ENCODE measurements around the gene AGPAT3.

DNA sequence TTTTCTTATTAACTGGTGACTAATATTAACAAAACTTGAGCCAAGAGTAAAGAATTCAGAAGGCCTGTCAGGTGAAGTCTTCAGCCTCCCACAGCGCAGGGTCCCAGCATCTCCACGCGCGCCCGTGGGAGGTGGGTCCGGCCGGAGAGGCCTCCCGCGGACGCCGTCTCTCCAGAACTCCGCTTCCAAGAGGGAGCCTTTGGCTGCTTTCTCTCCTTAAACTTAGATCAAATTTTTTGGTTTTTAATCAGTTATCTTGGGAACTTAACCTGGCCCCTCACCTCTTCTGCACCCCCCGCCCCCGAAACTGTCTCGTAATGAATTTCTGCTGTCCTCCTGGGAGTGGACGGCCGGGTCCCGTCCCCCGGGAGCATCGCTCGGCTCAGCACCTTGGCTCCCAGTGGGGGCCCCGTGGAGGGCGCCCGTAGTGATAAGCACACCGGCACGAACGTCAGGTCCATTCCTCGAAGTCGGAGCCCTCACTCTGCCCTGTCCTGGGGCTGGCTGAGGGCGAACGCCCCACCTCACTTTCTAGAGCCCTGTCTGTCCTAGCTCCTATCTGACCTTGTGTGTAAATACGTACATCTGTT is 117.6 kb downstream of the AGPAT3 start:
- no peak for TF ChIP-seq POLR2A (IDR thresholded peaks at IDR 0.05; ENCODE audit: low read length)
- TF ChIP-seq POLR2AphosphoS2 (conservative IDR thresholded peaks at IDR 0.05; ENCODE audit: low read length) = no peak
- TF ChIP-seq, protein P1, sequence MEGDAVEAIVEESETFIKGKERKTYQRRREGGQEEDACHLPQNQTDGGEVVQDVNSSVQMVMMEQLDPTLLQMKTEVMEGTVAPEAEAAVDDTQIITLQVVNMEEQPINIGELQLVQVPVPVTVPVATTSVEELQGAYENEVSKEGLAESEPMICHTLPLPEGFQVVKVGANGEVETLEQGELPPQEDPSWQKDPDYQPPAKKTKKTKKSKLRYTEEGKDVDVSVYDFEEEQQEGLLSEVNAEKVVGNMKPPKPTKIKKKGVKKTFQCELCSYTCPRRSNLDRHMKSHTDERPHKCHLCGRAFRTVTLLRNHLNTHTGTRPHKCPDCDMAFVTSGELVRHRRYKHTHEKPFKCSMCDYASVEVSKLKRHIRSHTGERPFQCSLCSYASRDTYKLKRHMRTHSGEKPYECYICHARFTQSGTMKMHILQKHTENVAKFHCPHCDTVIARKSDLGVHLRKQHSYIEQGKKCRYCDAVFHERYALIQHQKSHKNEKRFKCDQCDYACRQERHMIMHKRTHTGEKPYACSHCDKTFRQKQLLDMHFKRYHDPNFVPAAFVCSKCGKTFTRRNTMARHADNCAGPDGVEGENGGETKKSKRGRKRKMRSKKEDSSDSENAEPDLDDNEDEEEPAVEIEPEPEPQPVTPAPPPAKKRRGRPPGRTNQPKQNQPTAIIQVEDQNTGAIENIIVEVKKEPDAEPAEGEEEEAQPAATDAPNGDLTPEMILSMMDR (IDR thresholded peaks at IDR 0.05) = no peak
- TF ChIP-seq ZNF302 (CRISPR knock-in tag; IDR thresholded peaks at IDR 0.05) = no peak
- no peak for TF ChIP-seq JUN (IDR thresholded peaks at IDR 0.05)
- TF ChIP-seq RAD21 (conservative IDR thresholded peaks at IDR 0.05 in 1 of 2, IDR thresholded peaks at IDR 0.05 in 1 of 2) = no peak
- no peak for TF ChIP-seq RCOR1 (IDR thresholded peaks at IDR 0.05; ENCODE audit: low read depth, low read length)
- TF ChIP-seq MAZ (IDR thresholded peaks at IDR 0.05; ENCODE audit: borderline replicate concordance, low read depth, low read length) = no peak
- TF ChIP-seq, protein P2, sequence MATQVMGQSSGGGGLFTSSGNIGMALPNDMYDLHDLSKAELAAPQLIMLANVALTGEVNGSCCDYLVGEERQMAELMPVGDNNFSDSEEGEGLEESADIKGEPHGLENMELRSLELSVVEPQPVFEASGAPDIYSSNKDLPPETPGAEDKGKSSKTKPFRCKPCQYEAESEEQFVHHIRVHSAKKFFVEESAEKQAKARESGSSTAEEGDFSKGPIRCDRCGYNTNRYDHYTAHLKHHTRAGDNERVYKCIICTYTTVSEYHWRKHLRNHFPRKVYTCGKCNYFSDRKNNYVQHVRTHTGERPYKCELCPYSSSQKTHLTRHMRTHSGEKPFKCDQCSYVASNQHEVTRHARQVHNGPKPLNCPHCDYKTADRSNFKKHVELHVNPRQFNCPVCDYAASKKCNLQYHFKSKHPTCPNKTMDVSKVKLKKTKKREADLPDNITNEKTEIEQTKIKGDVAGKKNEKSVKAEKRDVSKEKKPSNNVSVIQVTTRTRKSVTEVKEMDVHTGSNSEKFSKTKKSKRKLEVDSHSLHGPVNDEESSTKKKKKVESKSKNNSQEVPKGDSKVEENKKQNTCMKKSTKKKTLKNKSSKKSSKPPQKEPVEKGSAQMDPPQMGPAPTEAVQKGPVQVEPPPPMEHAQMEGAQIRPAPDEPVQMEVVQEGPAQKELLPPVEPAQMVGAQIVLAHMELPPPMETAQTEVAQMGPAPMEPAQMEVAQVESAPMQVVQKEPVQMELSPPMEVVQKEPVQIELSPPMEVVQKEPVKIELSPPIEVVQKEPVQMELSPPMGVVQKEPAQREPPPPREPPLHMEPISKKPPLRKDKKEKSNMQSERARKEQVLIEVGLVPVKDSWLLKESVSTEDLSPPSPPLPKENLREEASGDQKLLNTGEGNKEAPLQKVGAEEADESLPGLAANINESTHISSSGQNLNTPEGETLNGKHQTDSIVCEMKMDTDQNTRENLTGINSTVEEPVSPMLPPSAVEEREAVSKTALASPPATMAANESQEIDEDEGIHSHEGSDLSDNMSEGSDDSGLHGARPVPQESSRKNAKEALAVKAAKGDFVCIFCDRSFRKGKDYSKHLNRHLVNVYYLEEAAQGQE (IDR thresholded peaks at IDR 0.05) = no peak
- no peak for TF ChIP-seq CEBPB (IDR thresholded peaks at IDR 0.05)
- no peak for TF ChIP-seq EP300 (IDR thresholded peaks at IDR 0.05)
- no peak for TF ChIP-seq SMC3 (IDR thresholded peaks at IDR 0.05)
